ENCODE measurements around the gene RYK.

DNA sequence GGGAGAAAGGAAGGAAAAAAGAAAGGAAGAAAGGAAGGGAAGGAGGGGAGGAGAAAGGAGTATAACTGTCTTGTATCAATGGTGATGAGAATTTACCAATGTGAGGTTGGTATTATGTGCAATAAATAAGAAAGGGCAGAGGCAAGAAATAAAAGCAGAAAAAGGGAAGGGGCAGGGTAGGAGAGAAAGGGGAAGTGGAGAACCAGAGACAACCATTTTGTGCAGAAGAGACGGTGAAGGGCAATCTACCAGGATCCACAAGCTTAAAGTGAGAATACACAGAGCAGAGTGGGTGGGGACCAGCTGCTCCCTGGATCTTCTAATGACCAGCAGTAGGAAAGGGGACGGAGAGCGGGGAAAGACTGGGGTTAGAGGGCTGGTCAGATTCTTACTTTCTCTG lies 114.1 kb downstream of the RYK start:
- TF ChIP-seq, protein P1, sequence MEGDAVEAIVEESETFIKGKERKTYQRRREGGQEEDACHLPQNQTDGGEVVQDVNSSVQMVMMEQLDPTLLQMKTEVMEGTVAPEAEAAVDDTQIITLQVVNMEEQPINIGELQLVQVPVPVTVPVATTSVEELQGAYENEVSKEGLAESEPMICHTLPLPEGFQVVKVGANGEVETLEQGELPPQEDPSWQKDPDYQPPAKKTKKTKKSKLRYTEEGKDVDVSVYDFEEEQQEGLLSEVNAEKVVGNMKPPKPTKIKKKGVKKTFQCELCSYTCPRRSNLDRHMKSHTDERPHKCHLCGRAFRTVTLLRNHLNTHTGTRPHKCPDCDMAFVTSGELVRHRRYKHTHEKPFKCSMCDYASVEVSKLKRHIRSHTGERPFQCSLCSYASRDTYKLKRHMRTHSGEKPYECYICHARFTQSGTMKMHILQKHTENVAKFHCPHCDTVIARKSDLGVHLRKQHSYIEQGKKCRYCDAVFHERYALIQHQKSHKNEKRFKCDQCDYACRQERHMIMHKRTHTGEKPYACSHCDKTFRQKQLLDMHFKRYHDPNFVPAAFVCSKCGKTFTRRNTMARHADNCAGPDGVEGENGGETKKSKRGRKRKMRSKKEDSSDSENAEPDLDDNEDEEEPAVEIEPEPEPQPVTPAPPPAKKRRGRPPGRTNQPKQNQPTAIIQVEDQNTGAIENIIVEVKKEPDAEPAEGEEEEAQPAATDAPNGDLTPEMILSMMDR (IDR thresholded peaks at IDR 0.05; ENCODE audit: low read depth, low read length, missing input control): no peak
- no peak for TF ChIP-seq SP1 (IDR thresholded peaks at IDR 0.05)
- no peak for TF ChIP-seq GABPA (IDR thresholded peaks at IDR 0.05 in 1 of 2, conservative IDR thresholded peaks at IDR 0.05 in 1 of 2)
- TF ChIP-seq, protein P2, sequence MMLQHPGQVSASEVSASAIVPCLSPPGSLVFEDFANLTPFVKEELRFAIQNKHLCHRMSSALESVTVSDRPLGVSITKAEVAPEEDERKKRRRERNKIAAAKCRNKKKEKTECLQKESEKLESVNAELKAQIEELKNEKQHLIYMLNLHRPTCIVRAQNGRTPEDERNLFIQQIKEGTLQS (IDR thresholded peaks at IDR 0.05): no peak
- TF ChIP-seq RAD21 (IDR thresholded peaks at IDR 0.05): no peak
- TF ChIP-seq JUND (IDR thresholded peaks at IDR 0.05): no peak
